C4-2B (cell line): ENCODE data around the gene B3GAT2.

Experiments
- H3K27ac ChIP-seq: fragments of 450-650 bp; 2 replicates; pipeline ENCODE4 v1.5.1; 2017
- ZFX ChIP-seq: fragments of 450-650 bp; IDR thresholded peaks from 2 replicates; pipeline ENCODE4 v1.6.1; 2017
- TF ChIP-seq, protein P1 (sequence below): fragments of 450-650 bp; conservative IDR thresholded peaks from 2 replicates; pipeline ENCODE4 v1.5.1; 2017; ENCODE audit warnings: mild to moderate bottlenecking

B3GAT2 gene

DNA sequence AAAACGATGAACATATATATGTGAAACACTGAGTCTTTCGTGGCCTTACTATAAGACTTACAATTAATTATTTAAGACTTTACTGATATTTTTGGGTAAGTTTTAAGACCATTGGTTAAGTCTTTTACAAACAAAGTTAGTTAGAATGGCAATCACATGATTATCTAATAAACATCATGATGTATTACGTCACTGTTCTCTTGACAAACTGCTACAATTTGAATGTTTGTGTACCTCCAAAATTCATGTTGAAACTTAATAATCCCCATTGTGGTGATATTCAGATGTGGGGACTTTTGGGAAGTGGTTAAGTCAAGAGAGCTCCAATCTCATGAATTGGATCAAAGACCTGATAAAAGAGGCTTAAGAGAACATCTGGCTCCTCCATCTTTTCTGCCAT lies 25.9 kb upstream of the B3GAT2 start:
- TF ChIP-seq, protein P1, sequence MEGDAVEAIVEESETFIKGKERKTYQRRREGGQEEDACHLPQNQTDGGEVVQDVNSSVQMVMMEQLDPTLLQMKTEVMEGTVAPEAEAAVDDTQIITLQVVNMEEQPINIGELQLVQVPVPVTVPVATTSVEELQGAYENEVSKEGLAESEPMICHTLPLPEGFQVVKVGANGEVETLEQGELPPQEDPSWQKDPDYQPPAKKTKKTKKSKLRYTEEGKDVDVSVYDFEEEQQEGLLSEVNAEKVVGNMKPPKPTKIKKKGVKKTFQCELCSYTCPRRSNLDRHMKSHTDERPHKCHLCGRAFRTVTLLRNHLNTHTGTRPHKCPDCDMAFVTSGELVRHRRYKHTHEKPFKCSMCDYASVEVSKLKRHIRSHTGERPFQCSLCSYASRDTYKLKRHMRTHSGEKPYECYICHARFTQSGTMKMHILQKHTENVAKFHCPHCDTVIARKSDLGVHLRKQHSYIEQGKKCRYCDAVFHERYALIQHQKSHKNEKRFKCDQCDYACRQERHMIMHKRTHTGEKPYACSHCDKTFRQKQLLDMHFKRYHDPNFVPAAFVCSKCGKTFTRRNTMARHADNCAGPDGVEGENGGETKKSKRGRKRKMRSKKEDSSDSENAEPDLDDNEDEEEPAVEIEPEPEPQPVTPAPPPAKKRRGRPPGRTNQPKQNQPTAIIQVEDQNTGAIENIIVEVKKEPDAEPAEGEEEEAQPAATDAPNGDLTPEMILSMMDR, result no peak
- no peak for TF ChIP-seq ZFX
- no peak overlapping the region for H3K27ac ChIP-seq

DNA sequence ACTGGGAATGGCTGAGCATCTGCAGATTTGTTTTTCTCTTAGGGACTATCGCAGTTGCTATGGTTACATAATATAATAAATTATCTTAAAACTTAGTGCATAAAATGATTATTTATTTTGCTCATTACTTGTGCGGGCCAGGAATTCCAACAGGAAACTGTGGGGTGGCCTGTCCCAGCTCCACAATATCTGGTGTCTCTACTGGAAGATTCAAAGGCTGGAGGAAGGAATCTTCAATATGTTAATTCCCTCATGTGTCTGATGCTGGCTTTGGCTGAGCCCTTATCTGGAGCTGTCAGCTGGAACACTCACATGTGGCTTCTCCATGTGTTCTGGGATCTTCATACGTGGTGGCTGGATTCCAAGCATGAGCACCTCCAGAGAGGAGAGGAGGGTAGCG lies 23.9 kb upstream of the B3GAT2 start:
- TF ChIP-seq, protein P1, result no peak
- TF ChIP-seq ZFX, result no peak
- no peak overlapping the region for H3K27ac ChIP-seq

DNA sequence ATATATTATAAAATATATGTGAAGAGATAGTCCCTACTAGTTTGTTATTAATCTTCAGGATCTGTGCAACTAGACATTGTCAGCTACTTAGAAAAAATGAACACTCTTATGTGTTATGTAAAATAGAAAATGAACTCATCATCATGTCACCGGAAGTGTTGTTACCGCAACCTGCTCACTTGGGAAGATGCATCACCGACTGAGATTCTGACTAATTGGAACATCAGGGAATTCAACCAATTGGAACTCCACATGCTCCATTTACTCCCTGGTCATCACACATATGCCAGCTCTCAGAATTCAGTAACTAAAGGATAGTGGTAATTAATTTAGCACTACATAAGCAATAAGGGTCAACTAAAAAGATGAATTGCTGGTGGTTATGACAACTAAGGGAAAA lies 16.7 kb upstream of the B3GAT2 start:
- TF ChIP-seq, protein P1, result no peak
- TF ChIP-seq ZFX, result no peak
- H3K27ac ChIP-seq, result no peak overlapping the region

DNA sequence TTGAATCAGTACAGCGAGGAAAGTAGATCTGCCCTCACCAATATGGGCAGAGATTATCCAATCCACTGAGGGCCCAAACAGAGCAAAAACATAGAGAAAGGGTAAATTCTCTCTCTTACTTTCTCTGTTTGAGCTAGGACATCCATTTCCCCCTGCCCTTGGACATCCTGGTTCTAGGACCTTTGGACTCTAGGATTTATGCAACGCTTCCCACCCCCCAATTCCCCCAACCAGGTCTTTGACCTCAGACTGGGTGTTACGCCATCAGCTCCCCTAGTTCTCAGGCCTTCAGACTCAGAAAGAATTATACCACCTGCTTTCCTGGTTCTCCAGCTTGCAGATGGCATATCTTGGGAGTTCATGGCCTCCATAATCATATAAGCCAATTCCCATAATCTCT lies 10.2 kb upstream of the B3GAT2 start:
- TF ChIP-seq, protein P1, result no peak
- TF ChIP-seq ZFX, result no peak
- no peak overlapping the region for H3K27ac ChIP-seq

DNA sequence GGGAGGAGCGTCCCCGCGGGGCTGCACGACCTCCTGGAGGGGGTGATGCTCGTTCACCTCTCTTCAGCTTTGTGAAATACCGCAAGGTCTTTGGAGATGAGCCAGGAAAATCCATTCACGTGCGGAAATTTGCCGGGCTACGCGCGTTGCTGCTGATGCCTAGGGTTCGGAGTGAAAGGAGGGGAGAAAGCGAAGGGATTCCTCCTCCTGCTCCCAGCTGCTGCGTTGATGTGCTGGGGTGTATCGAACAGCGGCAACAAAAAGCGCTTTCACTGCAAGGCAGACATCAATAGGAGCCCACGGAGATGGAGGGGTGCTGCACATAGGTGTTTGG lies 391 bp upstream of the B3GAT2 start:
- no peak overlapping the region for H3K27ac ChIP-seq
- TF ChIP-seq, protein P1, result no peak
- no peak for TF ChIP-seq ZFX

DNA sequence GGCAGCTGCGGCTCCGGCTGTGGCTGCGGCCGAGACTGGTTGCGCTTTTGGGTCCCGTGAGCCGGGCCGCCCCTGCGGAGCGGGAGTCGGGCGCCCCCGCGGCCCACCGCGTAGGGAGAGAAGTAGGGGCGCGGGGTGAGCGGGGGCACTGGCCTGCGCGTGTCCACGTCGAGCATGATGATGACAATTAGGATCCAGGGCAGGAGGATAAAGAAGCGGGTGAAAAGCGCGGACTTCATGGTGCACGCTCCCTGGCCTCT lies 739 bp downstream of the B3GAT2 start:
- TF ChIP-seq ZFX, result no peak
- TF ChIP-seq, protein P1, result peak; percentile 76
- no peak overlapping the region for H3K27ac ChIP-seq

DNA sequence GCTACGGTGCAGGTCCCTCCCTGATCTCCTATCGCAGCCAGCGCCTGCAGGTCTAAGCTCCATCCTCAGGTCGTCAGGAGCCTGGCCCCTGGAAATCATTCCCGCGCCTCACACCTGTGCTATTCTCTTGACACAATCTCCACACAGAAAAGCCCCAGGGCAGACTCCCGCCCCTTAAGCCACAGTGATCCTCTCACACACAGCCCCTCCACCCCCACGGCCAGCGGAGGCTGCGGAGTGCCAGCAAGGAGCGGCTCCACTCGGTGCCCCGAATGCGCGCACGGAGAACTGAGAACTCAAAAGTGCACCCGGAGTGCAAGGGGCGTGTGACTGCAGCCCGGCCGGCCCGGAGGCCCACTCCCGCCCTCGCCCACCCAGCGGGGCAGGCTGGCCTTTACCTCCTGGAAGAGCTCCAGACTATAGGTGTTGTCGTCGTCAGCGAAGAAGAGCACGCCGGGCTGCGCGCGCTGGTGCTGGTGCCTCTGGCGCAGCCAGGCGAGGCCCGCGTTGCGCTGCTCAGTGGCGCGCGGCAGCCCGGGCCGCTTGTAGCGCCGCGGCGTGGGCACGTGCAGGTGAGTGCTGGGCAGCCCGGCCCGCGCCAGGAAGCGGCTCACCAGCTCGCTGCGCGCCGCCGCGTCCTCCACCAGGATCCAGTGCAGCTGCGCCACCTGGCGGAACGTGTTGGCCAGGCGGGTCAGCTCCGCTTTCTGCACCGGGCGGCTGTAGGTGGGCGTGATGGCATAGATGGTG lies 1.2 kb downstream of the B3GAT2 start:
- TF ChIP-seq ZFX, result no peak
- TF ChIP-seq, protein P1, result peak; percentile 93
- no peak overlapping the region for H3K27ac ChIP-seq
